Measurements from ENCODE around the gene CHI3L2. TPM values are rescaled to one million over a fixed set of nuclear protein-coding genes. Genes with fewer than 3 reads are reported as not detected.

CHI3L2 gene
- total and polyA plus RNA-seq, 2 of the 13 experiments (the other 11 are each of a cell fraction or from before 2014, with no cell fraction given): 0.46 to 1.7 TPM

DNA sequence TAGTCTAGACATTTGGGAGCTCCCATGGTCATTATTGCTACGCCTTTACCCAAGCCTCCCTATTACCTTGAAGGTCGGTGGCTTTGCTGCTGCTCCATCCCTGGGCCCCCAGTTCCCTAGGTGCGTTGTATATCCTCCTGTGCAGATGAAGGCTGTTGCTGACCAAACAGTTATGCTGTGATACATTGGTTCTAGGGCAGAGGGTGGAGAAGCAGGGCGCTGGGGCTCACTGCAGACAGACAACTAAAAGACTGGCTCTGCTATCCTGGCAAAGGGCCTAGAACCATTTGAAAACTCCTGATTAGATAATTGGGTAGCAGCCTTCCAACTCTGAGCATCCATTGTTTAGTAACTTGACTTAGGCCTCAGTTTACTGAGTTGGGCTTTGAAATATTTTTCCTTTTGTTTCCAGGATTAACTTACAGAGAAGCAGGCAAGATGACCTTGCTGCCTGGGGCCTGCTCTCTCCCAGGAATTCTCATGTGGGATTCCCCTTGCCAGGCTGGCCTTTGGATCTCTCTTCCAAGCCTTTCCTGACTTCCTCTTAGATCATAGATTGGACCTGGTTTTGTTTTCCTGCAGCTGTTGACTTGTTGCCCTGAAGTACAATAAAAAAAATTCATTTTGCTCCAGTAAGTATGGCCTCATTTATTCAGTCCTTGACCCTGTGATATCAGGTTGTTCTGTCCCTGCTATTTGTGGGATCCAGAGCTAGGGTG lies 15.5 kb downstream of the CHI3L2 start (continued):
- TF ChIP-seq, protein P1, sequence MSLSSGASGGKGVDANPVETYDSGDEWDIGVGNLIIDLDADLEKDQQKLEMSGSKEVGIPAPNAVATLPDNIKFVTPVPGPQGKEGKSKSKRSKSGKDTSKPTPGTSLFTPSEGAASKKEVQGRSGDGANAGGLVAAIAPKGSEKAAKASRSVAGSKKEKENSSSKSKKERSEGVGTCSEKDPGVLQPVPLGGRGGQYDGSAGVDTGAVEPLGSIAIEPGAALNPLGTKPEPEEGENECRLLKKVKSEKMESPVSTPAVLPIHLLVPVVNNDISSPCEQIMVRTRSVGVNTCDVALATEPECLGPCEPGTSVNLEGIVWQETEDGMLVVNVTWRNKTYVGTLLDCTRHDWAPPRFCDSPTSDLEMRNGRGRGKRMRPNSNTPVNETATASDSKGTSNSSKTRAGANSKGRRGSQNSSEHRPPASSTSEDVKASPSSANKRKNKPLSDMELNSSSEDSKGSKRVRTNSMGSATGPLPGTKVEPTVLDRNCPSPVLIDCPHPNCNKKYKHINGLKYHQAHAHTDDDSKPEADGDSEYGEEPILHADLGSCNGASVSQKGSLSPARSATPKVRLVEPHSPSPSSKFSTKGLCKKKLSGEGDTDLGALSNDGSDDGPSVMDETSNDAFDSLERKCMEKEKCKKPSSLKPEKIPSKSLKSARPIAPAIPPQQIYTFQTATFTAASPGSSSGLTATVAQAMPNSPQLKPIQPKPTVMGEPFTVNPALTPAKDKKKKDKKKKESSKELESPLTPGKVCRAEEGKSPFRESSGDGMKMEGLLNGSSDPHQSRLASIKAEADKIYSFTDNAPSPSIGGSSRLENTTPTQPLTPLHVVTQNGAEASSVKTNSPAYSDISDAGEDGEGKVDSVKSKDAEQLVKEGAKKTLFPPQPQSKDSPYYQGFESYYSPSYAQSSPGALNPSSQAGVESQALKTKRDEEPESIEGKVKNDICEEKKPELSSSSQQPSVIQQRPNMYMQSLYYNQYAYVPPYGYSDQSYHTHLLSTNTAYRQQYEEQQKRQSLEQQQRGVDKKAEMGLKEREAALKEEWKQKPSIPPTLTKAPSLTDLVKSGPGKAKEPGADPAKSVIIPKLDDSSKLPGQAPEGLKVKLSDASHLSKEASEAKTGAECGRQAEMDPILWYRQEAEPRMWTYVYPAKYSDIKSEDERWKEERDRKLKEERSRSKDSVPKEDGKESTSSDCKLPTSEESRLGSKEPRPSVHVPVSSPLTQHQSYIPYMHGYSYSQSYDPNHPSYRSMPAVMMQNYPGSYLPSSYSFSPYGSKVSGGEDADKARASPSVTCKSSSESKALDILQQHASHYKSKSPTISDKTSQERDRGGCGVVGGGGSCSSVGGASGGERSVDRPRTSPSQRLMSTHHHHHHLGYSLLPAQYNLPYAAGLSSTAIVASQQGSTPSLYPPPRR (CRISPR knock-in tag; IDR thresholded peaks at IDR 0.05; ENCODE audit: borderline replicate concordance): no peak
- TF ChIP-seq CHCHD3 (CRISPR knock-in tag; IDR thresholded peaks at IDR 0.05) (no peak), RXRA (CRISPR knock-in tag; IDR thresholded peaks at IDR 0.05) (no peak), PITX1 (CRISPR knock-in tag; IDR thresholded peaks at IDR 0.05) (peak; percentile 53; the same call in 1 of the 2 replicates)
- TF ChIP-seq, protein P2, sequence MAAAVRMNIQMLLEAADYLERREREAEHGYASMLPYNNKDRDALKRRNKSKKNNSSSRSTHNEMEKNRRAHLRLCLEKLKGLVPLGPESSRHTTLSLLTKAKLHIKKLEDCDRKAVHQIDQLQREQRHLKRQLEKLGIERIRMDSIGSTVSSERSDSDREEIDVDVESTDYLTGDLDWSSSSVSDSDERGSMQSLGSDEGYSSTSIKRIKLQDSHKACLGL (CRISPR knock-in tag; IDR thresholded peaks at IDR 0.05): no peak
- TF ChIP-seq, protein P3, sequence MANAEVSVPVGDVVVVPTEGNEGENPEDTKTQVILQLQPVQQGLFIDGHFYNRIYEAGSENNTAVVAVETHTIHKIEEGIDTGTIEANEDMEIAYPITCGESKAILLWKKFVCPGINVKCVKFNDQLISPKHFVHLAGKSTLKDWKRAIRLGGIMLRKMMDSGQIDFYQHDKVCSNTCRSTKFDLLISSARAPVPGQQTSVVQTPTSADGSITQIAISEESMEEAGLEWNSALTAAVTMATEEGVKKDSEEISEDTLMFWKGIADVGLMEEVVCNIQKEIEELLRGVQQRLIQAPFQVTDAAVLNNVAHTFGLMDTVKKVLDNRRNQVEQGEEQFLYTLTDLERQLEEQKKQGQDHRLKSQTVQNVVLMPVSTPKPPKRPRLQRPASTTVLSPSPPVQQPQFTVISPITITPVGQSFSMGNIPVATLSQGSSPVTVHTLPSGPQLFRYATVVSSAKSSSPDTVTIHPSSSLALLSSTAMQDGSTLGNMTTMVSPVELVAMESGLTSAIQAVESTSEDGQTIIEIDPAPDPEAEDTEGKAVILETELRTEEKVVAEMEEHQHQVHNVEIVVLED (CRISPR knock-in tag; IDR thresholded peaks at IDR 0.05; ENCODE audit: borderline replicate concordance): no peak
- TF ChIP-seq, protein P4, sequence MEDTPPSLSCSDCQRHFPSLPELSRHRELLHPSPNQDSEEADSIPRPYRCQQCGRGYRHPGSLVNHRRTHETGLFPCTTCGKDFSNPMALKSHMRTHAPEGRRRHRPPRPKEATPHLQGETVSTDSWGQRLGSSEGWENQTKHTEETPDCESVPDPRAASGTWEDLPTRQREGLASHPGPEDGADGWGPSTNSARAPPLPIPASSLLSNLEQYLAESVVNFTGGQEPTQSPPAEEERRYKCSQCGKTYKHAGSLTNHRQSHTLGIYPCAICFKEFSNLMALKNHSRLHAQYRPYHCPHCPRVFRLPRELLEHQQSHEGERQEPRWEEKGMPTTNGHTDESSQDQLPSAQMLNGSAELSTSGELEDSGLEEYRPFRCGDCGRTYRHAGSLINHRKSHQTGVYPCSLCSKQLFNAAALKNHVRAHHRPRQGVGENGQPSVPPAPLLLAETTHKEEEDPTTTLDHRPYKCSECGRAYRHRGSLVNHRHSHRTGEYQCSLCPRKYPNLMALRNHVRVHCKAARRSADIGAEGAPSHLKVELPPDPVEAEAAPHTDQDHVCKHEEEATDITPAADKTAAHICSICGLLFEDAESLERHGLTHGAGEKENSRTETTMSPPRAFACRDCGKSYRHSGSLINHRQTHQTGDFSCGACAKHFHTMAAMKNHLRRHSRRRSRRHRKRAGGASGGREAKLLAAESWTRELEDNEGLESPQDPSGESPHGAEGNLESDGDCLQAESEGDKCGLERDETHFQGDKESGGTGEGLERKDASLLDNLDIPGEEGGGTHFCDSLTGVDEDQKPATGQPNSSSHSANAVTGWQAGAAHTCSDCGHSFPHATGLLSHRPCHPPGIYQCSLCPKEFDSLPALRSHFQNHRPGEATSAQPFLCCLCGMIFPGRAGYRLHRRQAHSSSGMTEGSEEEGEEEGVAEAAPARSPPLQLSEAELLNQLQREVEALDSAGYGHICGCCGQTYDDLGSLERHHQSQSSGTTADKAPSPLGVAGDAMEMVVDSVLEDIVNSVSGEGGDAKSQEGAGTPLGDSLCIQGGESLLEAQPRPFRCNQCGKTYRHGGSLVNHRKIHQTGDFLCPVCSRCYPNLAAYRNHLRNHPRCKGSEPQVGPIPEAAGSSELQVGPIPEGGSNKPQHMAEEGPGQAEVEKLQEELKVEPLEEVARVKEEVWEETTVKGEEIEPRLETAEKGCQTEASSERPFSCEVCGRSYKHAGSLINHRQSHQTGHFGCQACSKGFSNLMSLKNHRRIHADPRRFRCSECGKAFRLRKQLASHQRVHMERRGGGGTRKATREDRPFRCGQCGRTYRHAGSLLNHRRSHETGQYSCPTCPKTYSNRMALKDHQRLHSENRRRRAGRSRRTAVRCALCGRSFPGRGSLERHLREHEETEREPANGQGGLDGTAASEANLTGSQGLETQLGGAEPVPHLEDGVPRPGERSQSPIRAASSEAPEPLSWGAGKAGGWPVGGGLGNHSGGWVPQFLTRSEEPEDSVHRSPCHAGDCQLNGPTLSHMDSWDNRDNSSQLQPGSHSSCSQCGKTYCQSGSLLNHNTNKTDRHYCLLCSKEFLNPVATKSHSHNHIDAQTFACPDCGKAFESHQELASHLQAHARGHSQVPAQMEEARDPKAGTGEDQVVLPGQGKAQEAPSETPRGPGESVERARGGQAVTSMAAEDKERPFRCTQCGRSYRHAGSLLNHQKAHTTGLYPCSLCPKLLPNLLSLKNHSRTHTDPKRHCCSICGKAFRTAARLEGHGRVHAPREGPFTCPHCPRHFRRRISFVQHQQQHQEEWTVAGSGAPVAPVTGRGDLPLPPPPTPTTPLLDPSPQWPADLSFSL (CRISPR knock-in tag; IDR thresholded peaks at IDR 0.05): no peak
- TF ChIP-seq, protein P5, sequence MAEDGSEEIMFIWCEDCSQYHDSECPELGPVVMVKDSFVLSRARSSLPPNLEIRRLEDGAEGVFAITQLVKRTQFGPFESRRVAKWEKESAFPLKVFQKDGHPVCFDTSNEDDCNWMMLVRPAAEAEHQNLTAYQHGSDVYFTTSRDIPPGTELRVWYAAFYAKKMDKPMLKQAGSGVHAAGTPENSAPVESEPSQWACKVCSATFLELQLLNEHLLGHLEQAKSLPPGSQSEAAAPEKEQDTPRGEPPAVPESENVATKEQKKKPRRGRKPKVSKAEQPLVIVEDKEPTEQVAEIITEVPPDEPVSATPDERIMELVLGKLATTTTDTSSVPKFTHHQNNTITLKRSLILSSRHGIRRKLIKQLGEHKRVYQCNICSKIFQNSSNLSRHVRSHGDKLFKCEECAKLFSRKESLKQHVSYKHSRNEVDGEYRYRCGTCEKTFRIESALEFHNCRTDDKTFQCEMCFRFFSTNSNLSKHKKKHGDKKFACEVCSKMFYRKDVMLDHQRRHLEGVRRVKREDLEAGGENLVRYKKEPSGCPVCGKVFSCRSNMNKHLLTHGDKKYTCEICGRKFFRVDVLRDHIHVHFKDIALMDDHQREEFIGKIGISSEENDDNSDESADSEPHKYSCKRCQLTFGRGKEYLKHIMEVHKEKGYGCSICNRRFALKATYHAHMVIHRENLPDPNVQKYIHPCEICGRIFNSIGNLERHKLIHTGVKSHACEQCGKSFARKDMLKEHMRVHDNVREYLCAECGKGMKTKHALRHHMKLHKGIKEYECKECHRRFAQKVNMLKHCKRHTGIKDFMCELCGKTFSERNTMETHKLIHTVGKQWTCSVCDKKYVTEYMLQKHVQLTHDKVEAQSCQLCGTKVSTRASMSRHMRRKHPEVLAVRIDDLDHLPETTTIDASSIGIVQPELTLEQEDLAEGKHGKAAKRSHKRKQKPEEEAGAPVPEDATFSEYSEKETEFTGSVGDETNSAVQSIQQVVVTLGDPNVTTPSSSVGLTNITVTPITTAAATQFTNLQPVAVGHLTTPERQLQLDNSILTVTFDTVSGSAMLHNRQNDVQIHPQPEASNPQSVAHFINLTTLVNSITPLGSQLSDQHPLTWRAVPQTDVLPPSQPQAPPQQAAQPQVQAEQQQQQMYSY (CRISPR knock-in tag; IDR thresholded peaks at IDR 0.05): no peak

Measured in HepG2 (cell line).